GM23338 (cell line): ENCODE measurements around the gene NOS2. TPM values are rescaled to one million over a fixed set of nuclear protein-coding genes. Genes with fewer than 3 reads are reported as not detected.

Source experiments
- ATAC-seq: fragments of 200-7000 bp; cut with Tn5 transposase; 3 replicates; pipeline ENCODE4 v1.9.1; 2020
- DNase-seq: peaks from one replicate; pipeline ENCODE4 v3.0.0-alpha.2; 2015; ENCODE audit warnings: low spot score
- H2AFZ ChIP-seq: fragments of 200-600 bp; sonication (generic); 2 replicates; pipeline ENCODE4 v1.8.0; 2016; ENCODE audit warnings: antibody characterized with exemption, mild to moderate bottlenecking, moderate library complexity
- H3F3A ChIP-seq: fragments of 200-600 bp; sonication (generic); replicated peaks from 2 replicates; pipeline ENCODE4 v1.8.0; 2017; ENCODE audit warnings: antibody characterized with exemption, mixed run types, low read depth
- H3K27ac ChIP-seq: fragments of 200-600 bp; sonication (generic); 2 replicates; pipeline ENCODE4 v1.6.1; 2016; ENCODE audit warnings: low read depth
- H3K27me3 ChIP-seq: fragments of 200-600 bp; sonication (generic); 2 replicates; pipeline ENCODE4 v1.8.0; 2016; ENCODE audit warnings: mild to moderate bottlenecking, mixed run types, moderate library complexity; ENCODE audit not compliant: insufficient read depth
- H3K36me3 ChIP-seq: fragments of 200-600 bp; sonication (generic); 2 replicates; pipeline ENCODE4 v1.8.0; 2016; ENCODE audit warnings: mild to moderate bottlenecking; ENCODE audit not compliant: insufficient read depth
- H3K4me1 ChIP-seq: fragments of 200-600 bp; sonication (generic); 2 replicates; pipeline ENCODE4 v1.8.0; 2016; ENCODE audit warnings: mild to moderate bottlenecking, moderate library complexity; ENCODE audit not compliant: insufficient read depth
- H3K4me2 ChIP-seq: fragments of 200-600 bp; sonication (generic); 2 replicates; pipeline ENCODE4 v1.7.1; 2017; ENCODE audit warnings: mixed run types
- H3K4me3 ChIP-seq: fragments of 200-600 bp; sonication (generic); 2 replicates; pipeline ENCODE4 v1.6.1; 2016; ENCODE audit warnings: mixed run types
- H3K79me2 ChIP-seq: fragments of 200-600 bp; sonication (generic); replicated peaks from 2 replicates; pipeline ENCODE4 v1.8.0; 2017; ENCODE audit warnings: mild to moderate bottlenecking; ENCODE audit not compliant: insufficient read depth
- H3K9me2 ChIP-seq: fragments of 200-600 bp; sonication (generic); 2 replicates; pipeline ENCODE4 v1.8.0; 2017; ENCODE audit not compliant: insufficient read depth
- H4K20me1 ChIP-seq: fragments of 200-600 bp; sonication (generic); replicated peaks from 2 replicates; pipeline ENCODE4 v1.8.0; 2017; ENCODE audit warnings: mild to moderate bottlenecking; ENCODE audit not compliant: insufficient read depth
- H3K27ac Mint-ChIP-seq: 2 replicates; pipeline ENCODE4 v1.8.0; 2020; ENCODE audit warnings: inconsistent platforms, mild to moderate bottlenecking, moderate library complexity, mixed read lengths
- H3K27me3 Mint-ChIP-seq: 3 replicates; pipeline ENCODE4 v1.8.0; 2022; ENCODE audit warnings: low read depth, mild to moderate bottlenecking, moderate library complexity, mixed read lengths, inconsistent platforms; ENCODE audit not compliant: insufficient read depth, poor library complexity
- H3K36me3 Mint-ChIP-seq: 3 replicates; pipeline ENCODE4 v1.8.0; 2021; ENCODE audit warnings: low read depth, mild to moderate bottlenecking, inconsistent platforms, moderate library complexity, mixed read lengths
- H3K4me1 Mint-ChIP-seq: 3 replicates; pipeline ENCODE4 v1.8.0; 2020; ENCODE audit warnings: mild to moderate bottlenecking, inconsistent platforms, mixed read lengths
- H3K4me3 Mint-ChIP-seq: 3 replicates; pipeline ENCODE4 v1.8.0; 2021; ENCODE audit warnings: moderate library complexity, mild to moderate bottlenecking, inconsistent platforms, mixed read lengths
- H3K9me3 Mint-ChIP-seq: 3 replicates; pipeline ENCODE4 v1.8.0; 2020; ENCODE audit warnings: moderate library complexity, mild to moderate bottlenecking, inconsistent platforms, mixed read lengths
- CTCF ChIP-seq, 2 experiments: fragments of 200-600 bp in 1 of 2; sonication (generic) in 1 of 2; conservative IDR thresholded peaks; 2 replicates each; pipeline versions ENCODE4 v1.5.1 to v1.6.1; 2016 to 2017; ENCODE audit warnings: antibody characterized with exemption in 2 of 2, low read depth in 2 of 2, mild to moderate bottlenecking in 2 of 2, moderate library complexity in 1 of 2
- EZH2 ChIP-seq: fragments of 200-600 bp; sonication (generic); IDR thresholded peaks from one replicate; pipeline ENCODE4 v1.8.0; 2017; ENCODE audit warnings: antibody characterized with exemption, mild to moderate bottlenecking, low read depth; ENCODE audit not compliant: unreplicated experiment
- NANOG ChIP-seq: IDR thresholded peaks from 2 replicates; pipeline ENCODE4 v1.6.1; 2016; ENCODE audit warnings: antibody characterized with exemption, borderline replicate concordance
- POLR2AphosphoS5 ChIP-seq: IDR thresholded peaks from 2 replicates; pipeline ENCODE4 v1.6.1; 2016; ENCODE audit warnings: antibody characterized with exemption, low read depth
- ZNF114 ChIP-seq: fragments of 250-450 bp; sonication (Bioruptor Pico); IDR thresholded peaks from 2 replicates; pipeline ENCODE4 v1.5.0; 2020; ENCODE audit warnings: mild to moderate bottlenecking, moderate library complexity
- ZNF331 ChIP-seq: fragments of 250-450 bp; sonication (Bioruptor Pico); IDR thresholded peaks from 2 replicates; pipeline ENCODE4 v1.5.0; 2020; ENCODE audit warnings: low read depth, mild to moderate bottlenecking, moderate library complexity
- polyA plus RNA-seq: library from polyadenylated mRNA; unstranded; fragments of >200 nt; fragmentation: Nextera tagmentation; extraction: Ambion mirVana; gene quantifications from 2 replicates; pipeline ENCODE4 v1.2.1, GENCODE V29; 2016
- total RNA-seq: library from RNA; depleted of rRNA; stranded (reverse); fragments of >200 nt; shearing (Covaris generic); gene quantifications from 2 replicates; pipeline ENCODE4 v1.2.3, GENCODE V29; 2014
- TF ChIP-seq, protein P1 (sequence below): fragments of 250-450 bp; sonication (Bioruptor Pico); IDR thresholded peaks from 2 replicates; pipeline ENCODE4 v1.5.0; 2020; ENCODE audit warnings: mild to moderate bottlenecking, moderate library complexity

NOS2 gene
- total and polyA plus RNA-seq, 2 experiments from 2014 or later = 0.44 to 2.7 TPM

DNA sequence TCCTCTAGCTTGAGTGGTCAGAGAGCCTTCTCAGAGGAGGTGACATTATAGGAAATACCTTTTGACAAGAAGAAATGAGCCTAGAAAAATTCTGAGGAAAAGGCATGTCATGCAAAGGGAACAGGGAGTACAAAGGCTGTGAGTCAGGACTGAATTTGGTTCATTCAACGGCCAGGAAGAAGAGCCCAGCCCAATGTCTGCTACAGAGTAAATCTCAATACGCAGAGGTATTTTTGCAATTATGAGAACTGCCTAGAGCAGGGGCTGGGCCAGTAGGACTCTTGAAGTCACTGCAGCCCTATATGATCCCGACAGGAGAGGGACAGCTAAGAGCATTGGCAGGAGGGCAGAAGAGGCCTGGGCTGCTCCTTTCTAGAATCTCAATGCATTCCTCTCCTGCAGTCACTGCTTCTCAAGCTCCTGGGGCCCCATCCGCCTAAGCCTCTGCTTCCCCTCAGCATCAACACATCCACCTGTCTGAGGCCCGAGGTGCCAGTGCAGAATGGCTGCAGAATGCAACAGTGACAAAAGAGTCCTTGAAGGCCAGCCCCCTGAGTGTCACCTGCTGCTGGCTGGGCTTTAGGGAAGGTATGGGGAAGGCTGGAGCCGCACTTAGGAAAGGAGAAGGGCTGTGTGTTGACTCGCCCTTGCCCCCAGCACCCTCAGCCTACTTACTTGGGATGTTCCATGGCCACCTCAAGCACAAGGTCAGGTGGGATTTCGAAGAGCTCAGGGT is 20.1 kb downstream of the NOS2 start (continued):
- TF ChIP-seq, protein P1, sequence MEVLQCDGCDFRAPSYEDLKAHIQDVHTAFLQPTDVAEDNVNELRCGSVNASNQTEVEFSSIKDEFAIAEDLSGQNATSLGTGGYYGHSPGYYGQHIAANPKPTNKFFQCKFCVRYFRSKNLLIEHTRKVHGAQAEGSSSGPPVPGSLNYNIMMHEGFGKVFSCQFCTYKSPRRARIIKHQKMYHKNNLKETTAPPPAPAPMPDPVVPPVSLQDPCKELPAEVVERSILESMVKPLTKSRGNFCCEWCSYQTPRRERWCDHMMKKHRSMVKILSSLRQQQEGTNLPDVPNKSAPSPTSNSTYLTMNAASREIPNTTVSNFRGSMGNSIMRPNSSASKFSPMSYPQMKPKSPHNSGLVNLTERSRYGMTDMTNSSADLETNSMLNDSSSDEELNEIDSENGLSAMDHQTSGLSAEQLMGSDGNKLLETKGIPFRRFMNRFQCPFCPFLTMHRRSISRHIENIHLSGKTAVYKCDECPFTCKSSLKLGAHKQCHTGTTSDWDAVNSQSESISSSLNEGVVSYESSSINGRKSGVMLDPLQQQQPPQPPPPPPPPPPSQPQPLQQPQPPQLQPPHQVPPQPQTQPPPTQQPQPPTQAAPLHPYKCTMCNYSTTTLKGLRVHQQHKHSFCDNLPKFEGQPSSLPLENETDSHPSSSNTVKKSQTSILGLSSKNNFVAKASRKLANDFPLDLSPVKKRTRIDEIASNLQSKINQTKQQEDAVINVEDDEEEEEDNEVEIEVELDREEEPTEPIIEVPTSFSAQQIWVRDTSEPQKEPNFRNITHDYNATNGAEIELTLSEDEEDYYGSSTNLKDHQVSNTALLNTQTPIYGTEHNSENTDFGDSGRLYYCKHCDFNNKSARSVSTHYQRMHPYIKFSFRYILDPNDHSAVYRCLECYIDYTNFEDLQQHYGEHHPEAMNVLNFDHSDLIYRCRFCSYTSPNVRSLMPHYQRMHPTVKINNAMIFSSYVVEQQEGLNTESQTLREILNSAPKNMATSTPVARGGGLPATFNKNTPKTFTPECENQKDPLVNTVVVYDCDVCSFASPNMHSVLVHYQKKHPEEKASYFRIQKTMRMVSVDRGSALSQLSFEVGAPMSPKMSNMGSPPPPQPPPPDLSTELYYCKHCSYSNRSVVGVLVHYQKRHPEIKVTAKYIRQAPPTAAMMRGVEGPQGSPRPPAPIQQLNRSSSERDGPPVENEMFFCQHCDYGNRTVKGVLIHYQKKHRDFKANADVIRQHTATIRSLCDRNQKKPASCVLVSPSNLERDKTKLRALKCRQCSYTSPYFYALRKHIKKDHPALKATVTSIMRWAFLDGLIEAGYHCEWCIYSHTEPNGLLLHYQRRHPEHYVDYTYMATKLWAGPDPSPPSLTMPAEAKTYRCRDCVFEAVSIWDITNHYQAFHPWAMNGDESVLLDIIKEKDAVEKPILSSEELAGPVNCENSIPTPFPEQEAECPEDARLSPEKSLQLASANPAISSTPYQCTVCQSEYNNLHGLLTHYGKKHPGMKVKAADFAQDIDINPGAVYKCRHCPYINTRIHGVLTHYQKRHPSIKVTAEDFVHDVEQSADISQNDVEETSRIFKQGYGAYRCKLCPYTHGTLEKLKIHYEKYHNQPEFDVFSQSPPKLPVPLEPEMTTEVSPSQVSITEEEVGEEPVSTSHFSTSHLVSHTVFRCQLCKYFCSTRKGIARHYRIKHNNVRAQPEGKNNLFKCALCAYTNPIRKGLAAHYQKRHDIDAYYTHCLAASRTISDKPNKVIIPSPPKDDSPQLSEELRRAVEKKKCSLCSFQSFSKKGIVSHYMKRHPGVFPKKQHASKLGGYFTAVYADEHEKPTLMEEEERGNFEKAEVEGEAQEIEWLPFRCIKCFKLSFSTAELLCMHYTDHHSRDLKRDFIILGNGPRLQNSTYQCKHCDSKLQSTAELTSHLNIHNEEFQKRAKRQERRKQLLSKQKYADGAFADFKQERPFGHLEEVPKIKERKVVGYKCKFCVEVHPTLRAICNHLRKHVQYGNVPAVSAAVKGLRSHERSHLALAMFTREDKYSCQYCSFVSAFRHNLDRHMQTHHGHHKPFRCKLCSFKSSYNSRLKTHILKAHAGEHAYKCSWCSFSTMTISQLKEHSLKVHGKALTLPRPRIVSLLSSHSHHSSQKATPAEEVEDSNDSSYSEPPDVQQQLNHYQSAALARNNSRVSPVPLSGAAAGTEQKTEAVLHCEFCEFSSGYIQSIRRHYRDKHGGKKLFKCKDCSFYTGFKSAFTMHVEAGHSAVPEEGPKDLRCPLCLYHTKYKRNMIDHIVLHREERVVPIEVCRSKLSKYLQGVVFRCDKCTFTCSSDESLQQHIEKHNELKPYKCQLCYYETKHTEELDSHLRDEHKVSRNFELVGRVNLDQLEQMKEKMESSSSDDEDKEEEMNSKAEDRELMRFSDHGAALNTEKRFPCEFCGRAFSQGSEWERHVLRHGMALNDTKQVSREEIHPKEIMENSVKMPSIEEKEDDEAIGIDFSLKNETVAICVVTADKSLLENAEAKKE = no peak
- no peak for TF ChIP-seq POLR2AphosphoS5
- TF ChIP-seq NANOG = no peak
- TF ChIP-seq ZNF114 (CRISPR knock-in tag) = no peak
- TF ChIP-seq ZNF331 = no peak
- TF ChIP-seq EZH2 = no peak

DNA sequence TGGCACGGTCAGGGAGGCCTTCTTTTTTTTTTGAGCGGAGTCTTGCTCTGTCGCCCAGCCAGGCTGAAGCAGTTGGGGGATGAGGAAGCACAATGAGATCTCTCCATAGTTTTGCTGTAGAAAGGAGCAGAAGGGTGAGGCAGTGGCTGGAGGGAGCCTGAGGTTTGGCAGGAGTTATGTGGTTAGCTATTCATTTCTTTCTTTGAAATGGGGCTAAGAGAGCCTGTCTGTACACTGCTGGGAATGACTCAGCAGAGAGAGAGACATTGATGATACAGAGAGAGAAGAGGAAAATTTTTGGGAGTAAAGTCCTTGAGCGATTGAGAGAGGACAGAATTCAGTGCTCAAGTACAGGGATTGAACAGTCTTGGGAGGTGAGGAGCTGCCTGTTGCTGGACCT is 22.1 kb downstream of the NOS2 start:
- H3K27me3 Mint-ChIP-seq = peaks cover 11% of the 10 kb centered on the region
- peak overlapping the region; percentile 73 for H3K27ac Mint-ChIP-seq
- no peak for DNase-seq
- Histone ChIP-seq H3K27me3 (no peaks in the 10 kb centered on the region), H3K27ac (no peak overlapping the region), H3K4me1 (peaks cover 6% of the 10 kb centered on the region; the same call in 1 of the 2 replicates), H3K4me2 (no peak overlapping the region), H3K36me3 (no peaks in the 10 kb centered on the region), H3K9me2 (no peaks in the 10 kb centered on the region), H4K20me1 (no peaks in the 10 kb centered on the region), H2AFZ (no peak overlapping the region), H3K79me2 (no peaks in the 10 kb centered on the region), H3K4me3 (no peak overlapping the region), H3F3A (no peaks in the 10 kb centered on the region)
- no peaks in the 10 kb centered on the region; the same call in 2 of the 3 replicates for H3K36me3 Mint-ChIP-seq
- H3K4me1 Mint-ChIP-seq = peaks cover 15% of the 10 kb centered on the region
- H3K4me3 Mint-ChIP-seq = no peak overlapping the region
- ATAC-seq = no peak
- H3K9me3 Mint-ChIP-seq = no peaks in the 10 kb centered on the region; the same call in 2 of the 3 replicates
- TF ChIP-seq, protein P1 = no peak
- TF ChIP-seq ZNF331 (no peak), CTCF (conservative IDR thresholded peaks at IDR 0.05; ENCODE audit: low read depth in 2 of 2) (no peak)
